Spleen (tissue), 11 donors: ENCODE results near the gene KLHL28. TPM values are rescaled to one million over a fixed set of nuclear protein-coding genes. Genes with fewer than 3 reads are reported as not detected.

Experiments used
- DNase-seq: peaks from one replicate; pipeline ENCODE4 v3.0.0-alpha.2; 2020
- H3K27ac ChIP-seq, 8 donors: fragments of 200-600 bp; sonication (generic) in 7 of 8; 1 replicate in 4 of 8; 2 replicates in 4 of 8; pipeline versions ENCODE4 v1.5.0 to v1.8.0; 2016 to 2021; ENCODE audit warnings: inconsistent platforms in 4 of 8, mild to moderate bottlenecking in 4 of 8, moderate library complexity in 1 of 8
- H3K27me3 ChIP-seq, 7 donors: fragments of 200-600 bp; sonication (generic) in 6 of 7; replicated peaks in 1 of 7; 1 replicate in 4 of 7; 2 replicates in 3 of 7; pipeline versions ENCODE4 v1.5.0 to v1.8.0; 2016 to 2021; ENCODE audit warnings: inconsistent platforms in 3 of 7, mild to moderate bottlenecking in 1 of 7
- H3K36me3 ChIP-seq, 6 donors: fragments of 200-600 bp; sonication (generic) in 5 of 6; 1 replicate in 4 of 6; 2 replicates in 2 of 6; pipeline versions ENCODE4 v1.5.0 to v1.8.0; 2016 to 2021; ENCODE audit warnings: inconsistent platforms in 2 of 6
- H3K4me1 ChIP-seq, 6 donors: fragments of 200-600 bp; sonication (generic) in 5 of 6; 1 replicate in 3 of 6; 2 replicates in 3 of 6; pipeline versions ENCODE4 v1.5.0 to v1.8.0; 2016 to 2021; ENCODE audit warnings: inconsistent platforms in 3 of 6
- H3K4me3 ChIP-seq, 8 donors: fragments of 200-600 bp; sonication (generic) in 7 of 8; 1 replicate in 4 of 8; 2 replicates in 4 of 8; pipeline versions ENCODE4 v1.5.0 to v1.8.0; 2016 to 2021; ENCODE audit warnings: inconsistent platforms in 4 of 8, mild to moderate bottlenecking in 4 of 8, moderate library complexity in 2 of 8
- H3K9me3 ChIP-seq, 8 donors: fragments of 200-600 bp; sonication (generic) in 7 of 8; 1 replicate in 4 of 8; 2 replicates in 4 of 8; pipeline versions ENCODE4 v1.5.0 to v1.8.0; 2016 to 2021; ENCODE audit warnings: inconsistent platforms in 4 of 8
- CTCF ChIP-seq, 11 experiments: fragments of 200-600 bp in 7 of 11; fragments of 450-650 bp in 4 of 11; sonication (generic) in 4 of 11; IDR thresholded peaks in 8 of 11; conservative IDR thresholded peaks in 3 of 11; 1 replicate in 7 of 11; 2 replicates in 4 of 11; pipeline versions ENCODE4 v1.4.0 to v1.8.0; 2016 to 2021; ENCODE audit warnings: antibody characterized with exemption in 11 of 11, inconsistent platforms in 4 of 11, mild to moderate bottlenecking in 1 of 11
- POLR2A ChIP-seq, 3 donors: fragments of 450-650 bp; IDR thresholded peaks; one replicate each; pipeline ENCODE4 v1.5.1; 2017; ENCODE audit warnings: antibody characterized with exemption in 3 of 3, mild to moderate bottlenecking in 1 of 3
- POLR2AphosphoS5 ChIP-seq, 3 donors: sonication (generic); formaldehyde crosslinking; IDR thresholded peaks; one replicate each; pipeline ENCODE4 v1.5.1; 2017; ENCODE audit warnings: antibody characterized with exemption in 3 of 3
- WGBS, 5 donors: extraction: QIAGEN DNeasy Blood & Tissue Kit in 3 of 5; methylation state at CpG; one replicate each; pipeline versions ENCODE4 v1.1.5 to v1.1.7; 2013 to 2018; 5-methylcytosine and 5-hydroxymethylcytosine counted together
- intact Hi-C: fragments of 100-400 bp; cut with DNase I; formaldehyde crosslinking; loops from one replicate; pipeline ENCODE4 v1.15.0; 2023; ENCODE audit warnings: low total_unique reads
- polyA plus RNA-seq, 3 donors: library from polyadenylated mRNA; stranded (reverse); fragments of 200-250 nt; gene quantifications; one replicate each; pipeline ENCODE4 v1.2.1, GENCODE V29; 2013
- total RNA-seq, 7 donors: library from RNA; depleted of rRNA in 3 of 7; stranded (reverse); fragments of >200 nt in 3 of 7; fragmentation: NEBNext Ultra II Directional in 4 of 7; extraction: Animal tissue kit (Norgen Biotek cat#: 25700) in 4 of 7; gene quantifications; one replicate each; pipeline versions ENCODE4 v1.1.0 to v1.2.1, GENCODE V29; 2016 to 2021
- donor health status: healthy with polysubstance abuse.
- donor health status: DM: no; HTN: no; CAD: no; lungs with moderate emphysema.
- donor health status: DM: no; HTN: no; CAD: no.
- donor health status: Bipolar disorder and iron deficiency.
- donor health status: healthy.
- donor health status: DM: no; HTN: no; CAD: no.
- donor health status: DM: yes; HTN: yes; CAD: no.

The KLHL28 gene
- total and polyA plus RNA-seq, 10 donors = 2.1 to 21.5 (median 14.9) TPM

- intact Hi-C loops = no loop called here
- no peak for TF ChIP-seq CTCF (IDR thresholded peaks at IDR 0.05 in 8 of 11, conservative IDR thresholded peaks at IDR 0.05 in 3 of 11)
- no peak for TF ChIP-seq POLR2A (IDR thresholded peaks at IDR 0.05)
- no peak for TF ChIP-seq POLR2AphosphoS5 (IDR thresholded peaks at IDR 0.05)
- peaks cover 0 to 38% (median 12%) of the 10 kb centered on the region in 6 donors for H3K36me3 ChIP-seq
- no peaks in the 10 kb centered on the region for H3K27me3 ChIP-seq
- DNase-seq = no peak
- H3K27ac ChIP-seq = no peak overlapping the region
- no peaks in the 10 kb centered on the region for H3K4me1 ChIP-seq
- no peak overlapping the region for H3K4me3 ChIP-seq
- 83 to 92% (median 88%) methylated on average over 3 of the region's 3 CpGs for WGBS, 5 donors
- H3K9me3 ChIP-seq = no peaks in the 10 kb centered on the region
These were observed 33.4 kb upstream of the KLHL28 start for GRCh38 chr14:44995196-44995595.

- DNase-seq = no peak
- H3K9me3 ChIP-seq = peaks cover 0 to 4% (median 0%) of the 10 kb centered on the region in 8 donors
- 77 to 93% (median 86%) methylated on average over 2 of the region's 2 CpGs for WGBS, 5 donors
- H3K4me1 ChIP-seq = peaks cover 0 to 10% (median 2%) of the 10 kb centered on the region in 6 donors
- no peaks in the 10 kb centered on the region for H3K27me3 ChIP-seq
- intact Hi-C loops = no loop called here
- H3K4me3 ChIP-seq = no peak overlapping the region
- TF ChIP-seq POLR2AphosphoS5 (IDR thresholded peaks at IDR 0.05) (no peak), POLR2A (IDR thresholded peaks at IDR 0.05) (no peak)
- H3K27ac ChIP-seq = no peak overlapping the region
- peaks cover 0 to 5% (median 0%) of the 10 kb centered on the region in 6 donors for H3K36me3 ChIP-seq
These were observed 28.8 kb upstream of the KLHL28 start for GRCh38 chr14:44990533-44990932.

- TF ChIP-seq CTCF (IDR thresholded peaks at IDR 0.05 in 8 of 11, conservative IDR thresholded peaks at IDR 0.05 in 3 of 11) (no peak), POLR2AphosphoS5 (IDR thresholded peaks at IDR 0.05) (no peak), POLR2A (IDR thresholded peaks at IDR 0.05) (no peak)
- no peak for DNase-seq
- Histone ChIP-seq H3K9me3 (peaks cover 0 to 4% (median 0%) of the 10 kb centered on the region in 8 donors), H3K27me3 (no peaks in the 10 kb centered on the region), H3K27ac (no peak overlapping the region), H3K36me3 (no peaks in the 10 kb centered on the region), H3K4me3 (no peak overlapping the region), H3K4me1 (peaks cover 0 to 10% (median 2%) of the 10 kb centered on the region in 6 donors)
- intact Hi-C loops = no loop called here
- 60 to 80% (median 79%) methylated on average over 3 of the region's 3 CpGs for WGBS, 5 donors
These were observed 28.0 kb upstream of the KLHL28 start for GRCh38 chr14:44989497-44990440.

GRCh38 chr14:44988694-44989093 lies 26.9 kb upstream of the KLHL28 start:
- 47 to 58% (median 52%) methylated on average over 2 of the region's 2 CpGs for WGBS, 5 donors
- no peak for DNase-seq
- no peaks in the 10 kb centered on the region for H3K27me3 ChIP-seq
- no peak overlapping the region for H3K27ac ChIP-seq
- peaks cover 0 to 4% (median 0%) of the 10 kb centered on the region in 8 donors for H3K9me3 ChIP-seq
- peaks cover 0 to 10% (median 2%) of the 10 kb centered on the region in 6 donors for H3K4me1 ChIP-seq
- intact Hi-C loops = no loop called here
- TF ChIP-seq POLR2A (IDR thresholded peaks at IDR 0.05) (no peak), CTCF (IDR thresholded peaks at IDR 0.05 in 8 of 11, conservative IDR thresholded peaks at IDR 0.05 in 3 of 11) (no peak), POLR2AphosphoS5 (IDR thresholded peaks at IDR 0.05) (no peak)
- no peak overlapping the region for H3K4me3 ChIP-seq
- H3K36me3 ChIP-seq = no peaks in the 10 kb centered on the region
